SK-N-SH (cell line): Measurements from ENCODE around the gene RFNG. TPM values are rescaled to one million over a fixed set of nuclear protein-coding genes. Genes with fewer than 3 reads are reported as not detected.

Source experiments
- CTCF ChIA-PET: fragments of 300-600, 350-600 bp; formaldehyde crosslinking; extraction: SDS; loops from one replicate; lab custom pipeline; 2021; lab: Yijun Ruan, JAX
- POLR2A ChIA-PET: fragments of 350-600 bp; sonication (Branson Sonifier 250); formaldehyde crosslinking; extraction: SDS; loops from one replicate; lab custom pipeline; 2020; ENCODE audit warnings: antibody characterized with exemption, inconsistent platforms; lab: Yijun Ruan, JAX
- DNase-seq: peaks from one replicate; pipeline ENCODE4 v3.0.0; 2012
- H2AFZ ChIP-seq: fragments of 200-600 bp; sonication (generic); 2 replicates; pipeline ENCODE4 v1.8.1; 2016; ENCODE audit warnings: antibody characterized with exemption, mild to moderate bottlenecking, low read depth
- H3F3A ChIP-seq: fragments of 200-600 bp; sonication (generic); replicated peaks from 2 replicates; pipeline ENCODE3; 2016; ENCODE audit warnings: antibody characterized with exemption, mild to moderate bottlenecking; ENCODE audit not compliant: insufficient read depth
- H3K27ac ChIP-seq, 2 experiments: fragments of 200-500 bp in 1 of 2; fragments of 200-600 bp in 1 of 2; sonication (Bioruptor generic) in 1 of 2; sonication (generic), shearing (Covaris generic) in 1 of 2; 2 replicates each; pipeline versions ENCODE4 v1.5.1 to v1.6.1; 2014 to 2016; ENCODE audit warnings: low read depth in 2 of 2, inconsistent platforms in 1 of 2, low read length in 1 of 2, mild to moderate bottlenecking in 1 of 2, mixed read lengths in 1 of 2
- H3K27me3 ChIP-seq: fragments of 200-600 bp; sonication (generic), shearing (Covaris generic); 2 replicates; pipeline ENCODE4 v1.6.1; 2016; ENCODE audit warnings: mixed run types; ENCODE audit not compliant: insufficient read depth
- H3K36me3 ChIP-seq, 2 experiments: fragments of 200-500 bp in 1 of 2; fragments of 200-600 bp in 1 of 2; sonication (Bioruptor generic) in 1 of 2; sonication (generic) in 1 of 2; replicated peaks in 1 of 2; 2 replicates each; pipeline versions ENCODE3 to v1.5.1; 2014 to 2016; ENCODE audit warnings: low read length in 1 of 2, mild to moderate bottlenecking in 1 of 2; ENCODE audit not compliant: insufficient read depth in 2 of 2, control insufficient read depth in 1 of 2
- H3K4me1 ChIP-seq, 2 experiments: fragments of 200-500 bp in 1 of 2; fragments of 200-600 bp in 1 of 2; sonication (Bioruptor generic) in 1 of 2; sonication (generic), shearing (Covaris generic) in 1 of 2; 2 replicates each; pipeline versions ENCODE4 v1.5.1 to v1.6.1; 2014 to 2016; ENCODE audit warnings: low read depth in 1 of 2, low read length in 1 of 2, mixed run types in 1 of 2; ENCODE audit not compliant: insufficient read depth in 2 of 2, control insufficient read depth in 1 of 2
- H3K4me2 ChIP-seq: fragments of 200-600 bp; sonication (generic), shearing (Covaris generic); 2 replicates; pipeline ENCODE4 v1.6.1; 2017; ENCODE audit warnings: mixed run types
- H3K4me3 ChIP-seq, 2 experiments: fragments of 200-500 bp in 1 of 2; fragments of 200-600 bp in 1 of 2; sonication (Bioruptor generic) in 1 of 2; sonication (generic), shearing (Covaris generic) in 1 of 2; 2 replicates each; pipeline versions ENCODE4 v1.5.1 to v1.8.1; 2014 to 2016; ENCODE audit warnings: low read depth in 2 of 2, inconsistent platforms in 1 of 2, low read length in 1 of 2, mild to moderate bottlenecking in 1 of 2, mixed read lengths in 1 of 2, moderate library complexity in 1 of 2
- H3K79me2 ChIP-seq: fragments of 200-600 bp; sonication (generic); 2 replicates; pipeline ENCODE4 v1.8.1; 2017; ENCODE audit warnings: mild to moderate bottlenecking; ENCODE audit not compliant: insufficient read depth
- H3K9ac ChIP-seq: fragments of 200-600 bp; sonication (generic); 2 replicates; pipeline ENCODE4 v1.6.1; 2017; ENCODE audit warnings: mixed run types
- H3K9me2 ChIP-seq: fragments of 200-600 bp; sonication (generic); 2 replicates; pipeline ENCODE4 v1.6.1; 2017; ENCODE audit warnings: mixed run types
- H3K9me3 ChIP-seq: fragments of 200-600 bp; sonication (generic); 2 replicates; pipeline ENCODE4 v1.6.1; 2017; ENCODE audit warnings: mixed run types, mild to moderate bottlenecking, moderate library complexity
- H4K20me1 ChIP-seq: fragments of 200-600 bp; sonication (generic); 2 replicates; pipeline ENCODE4 v1.6.1; 2017; ENCODE audit warnings: mild to moderate bottlenecking, mixed run types; ENCODE audit not compliant: insufficient read depth
- ELF1 ChIP-seq: IDR thresholded peaks from 2 replicates; pipeline ENCODE4 v1.4.0; 2012
- EP300 ChIP-seq, 2 experiments: IDR thresholded peaks; 2 replicates each; pipeline versions ENCODE4 v1.4.0 to v1.6.1; 2012; ENCODE audit warnings: borderline replicate concordance in 1 of 2, low read depth in 1 of 2, low read length in 1 of 2
- FOSL2 ChIP-seq: IDR thresholded peaks from 2 replicates; pipeline ENCODE4 v1.4.0; 2012; ENCODE audit warnings: low read depth, mild to moderate bottlenecking, moderate library complexity, borderline replicate concordance
- FOXM1 ChIP-seq: IDR thresholded peaks from 2 replicates; pipeline ENCODE4 v1.4.0; 2012; ENCODE audit warnings: low read depth, mild to moderate bottlenecking
- GATA2 ChIP-seq: sonication (generic); formaldehyde crosslinking; IDR thresholded peaks from 2 replicates; pipeline ENCODE4 v1.5.0; 2020; ENCODE audit warnings: mild to moderate bottlenecking, missing genetic modification reagents
- JUND ChIP-seq: IDR thresholded peaks from 2 replicates; pipeline ENCODE4 v1.4.0; 2012
- MEF2A ChIP-seq: IDR thresholded peaks from 2 replicates; pipeline ENCODE4 v1.4.0; 2012; ENCODE audit warnings: low read depth, borderline replicate concordance
- MXI1 ChIP-seq: IDR thresholded peaks from 2 replicates; pipeline ENCODE4 v1.6.1; 2012; ENCODE audit warnings: mild to moderate bottlenecking, low read depth, low read length, improper control_type of control experiment
- POLR2AphosphoS5 ChIP-seq: IDR thresholded peaks from 2 replicates; pipeline ENCODE4 v1.6.1; 2012; ENCODE audit warnings: low read depth, low read length
- RAD21 ChIP-seq: IDR thresholded peaks from 2 replicates; pipeline ENCODE4 v1.6.1; 2012; ENCODE audit warnings: mild to moderate bottlenecking, low read length
- RXRA ChIP-seq: IDR thresholded peaks from 2 replicates; pipeline ENCODE4 v1.4.0; 2012; ENCODE audit warnings: low read depth, mild to moderate bottlenecking, borderline replicate concordance
- SIN3A ChIP-seq: IDR thresholded peaks from 2 replicates; pipeline ENCODE4 v1.6.1; 2012; ENCODE audit warnings: low read depth, mild to moderate bottlenecking, low read length, moderate library complexity, borderline replicate concordance
- SMC3 ChIP-seq: IDR thresholded peaks from 2 replicates; pipeline ENCODE4 v1.6.1; 2012; ENCODE audit warnings: low read depth, low read length, improper control_type of control experiment
- TAF1 ChIP-seq: IDR thresholded peaks from 2 replicates; pipeline ENCODE4 v1.6.1; 2012; ENCODE audit warnings: low read depth, mild to moderate bottlenecking, low read length, moderate library complexity, borderline replicate concordance
- TCF12 ChIP-seq: IDR thresholded peaks from 2 replicates; pipeline ENCODE4 v1.4.0; 2012
- TEAD4 ChIP-seq: IDR thresholded peaks from 2 replicates; pipeline ENCODE4 v1.4.0; 2012; ENCODE audit warnings: mild to moderate bottlenecking, borderline replicate concordance; ENCODE audit not compliant: insufficient read depth
- YY1 ChIP-seq: IDR thresholded peaks from 2 replicates; pipeline ENCODE4 v1.4.0; 2012; ENCODE audit warnings: low read depth, mild to moderate bottlenecking
- WGBS: methylation state at CpG from one replicate; pipeline ENCODE4 v1.1.6; 2017; ENCODE audit warnings: low lambda C conversion rate; 5-methylcytosine and 5-hydroxymethylcytosine counted together
- polyA plus RNA-seq, 3 experiments: library from polyadenylated mRNA; depleted of rRNA; stranded (reverse); fragments of >200 nt; gene quantifications; 2 replicates each; pipeline ENCODE4 v1.2.3, GENCODE V29; 2012
- TF ChIP-seq, protein P1 (sequence below): fragments of 200-600 bp; sonication (generic); IDR thresholded peaks from 2 replicates; pipeline ENCODE4 v1.6.1; 2017; ENCODE audit warnings: antibody characterized with exemption, mild to moderate bottlenecking, moderate library complexity

Gene RFNG
- polyA plus RNA-seq, 1 of the 3 experiments (the other 2 are of a cell fraction) = 68.6 TPM

DNA sequence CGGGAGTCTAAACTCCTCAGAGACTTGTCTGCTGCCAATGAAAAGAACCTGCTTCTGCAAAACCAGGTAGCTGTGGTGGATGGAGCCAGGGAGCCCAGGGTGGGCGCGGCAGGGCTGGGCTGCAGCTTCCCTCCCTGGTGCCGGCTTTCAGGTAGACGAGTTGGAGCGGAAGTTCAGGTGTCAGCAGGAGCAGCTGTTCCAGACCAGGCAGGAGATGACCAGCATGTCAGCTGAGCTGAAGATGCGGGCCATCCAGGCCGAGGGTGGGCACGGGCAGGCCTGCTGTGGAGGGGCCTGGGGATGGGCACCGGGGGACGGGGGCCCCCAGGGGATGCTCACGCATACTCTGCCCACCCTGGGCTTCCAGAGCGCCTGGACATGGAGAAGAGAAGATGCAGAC, 23.4 kb downstream of the RFNG start:
- H3K36me3 ChIP-seq = peaks cover 5 to 9% of the 10 kb centered on the region in 2 experiments
- no peaks in the 10 kb centered on the region for H3K9me3 ChIP-seq
- H4K20me1 ChIP-seq = peaks cover 4% of the 10 kb centered on the region; the same call in 1 of the 2 replicates
- POLR2A ChIA-PET = interaction anchor here (1.4 kb wide), 1 partner anchor 9 kb away, joined by 3 read pairs; the partner anchor contains the start of gene DCXR
- H3K79me2 ChIP-seq = peaks cover 7% of the 10 kb centered on the region; the same call in 1 of the 2 replicates
- peaks cover 7 to 33% of the 10 kb centered on the region in 2 experiments; a peak in 2 of 4 replicates for H3K4me1 ChIP-seq
- CTCF ChIA-PET = interaction anchor here (1.3 to 35.7 kb wide), 8 partner anchors 8 to 127 kb away, joined by 3 to 1216 read pairs (median 16); partner anchors contain the start of genes CENPX, DCXR, FASN and LRRC45
- H3K4me2 ChIP-seq = no peak overlapping the region
- H3F3A ChIP-seq = peaks cover 20% of the 10 kb centered on the region
- H3K27me3 ChIP-seq = no peaks in the 10 kb centered on the region
- WGBS = 93% methylated on average over 12 of the region's 13 CpGs
- no peak overlapping the region for H2AFZ ChIP-seq
- H3K9ac ChIP-seq = no peak overlapping the region
- no peak for TF ChIP-seq SMC3
- TF ChIP-seq TAF1 = no peak
- TF ChIP-seq GATA2 = no peak
- no peak for TF ChIP-seq RXRA
- TF ChIP-seq YY1 = no peak
- no peak for TF ChIP-seq EP300 (IDR thresholded peaks at IDR 0.05; ENCODE audit: borderline replicate concordance in 1 of 2, low read depth in 1 of 2, low read length in 1 of 2)
- no peak for TF ChIP-seq SIN3A
- no peak for TF ChIP-seq TCF12
- no peak for TF ChIP-seq POLR2AphosphoS5
- no peak for TF ChIP-seq TEAD4
- no peak for TF ChIP-seq MEF2A
- TF ChIP-seq RAD21 = no peak
- TF ChIP-seq, protein P1, sequence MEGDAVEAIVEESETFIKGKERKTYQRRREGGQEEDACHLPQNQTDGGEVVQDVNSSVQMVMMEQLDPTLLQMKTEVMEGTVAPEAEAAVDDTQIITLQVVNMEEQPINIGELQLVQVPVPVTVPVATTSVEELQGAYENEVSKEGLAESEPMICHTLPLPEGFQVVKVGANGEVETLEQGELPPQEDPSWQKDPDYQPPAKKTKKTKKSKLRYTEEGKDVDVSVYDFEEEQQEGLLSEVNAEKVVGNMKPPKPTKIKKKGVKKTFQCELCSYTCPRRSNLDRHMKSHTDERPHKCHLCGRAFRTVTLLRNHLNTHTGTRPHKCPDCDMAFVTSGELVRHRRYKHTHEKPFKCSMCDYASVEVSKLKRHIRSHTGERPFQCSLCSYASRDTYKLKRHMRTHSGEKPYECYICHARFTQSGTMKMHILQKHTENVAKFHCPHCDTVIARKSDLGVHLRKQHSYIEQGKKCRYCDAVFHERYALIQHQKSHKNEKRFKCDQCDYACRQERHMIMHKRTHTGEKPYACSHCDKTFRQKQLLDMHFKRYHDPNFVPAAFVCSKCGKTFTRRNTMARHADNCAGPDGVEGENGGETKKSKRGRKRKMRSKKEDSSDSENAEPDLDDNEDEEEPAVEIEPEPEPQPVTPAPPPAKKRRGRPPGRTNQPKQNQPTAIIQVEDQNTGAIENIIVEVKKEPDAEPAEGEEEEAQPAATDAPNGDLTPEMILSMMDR = no peak
- H3K9me2 ChIP-seq = no peaks in the 10 kb centered on the region
- no peak overlapping the region for H3K4me3 ChIP-seq
- H3K27ac ChIP-seq = no peak overlapping the region
- no peak for DNase-seq

DNA sequence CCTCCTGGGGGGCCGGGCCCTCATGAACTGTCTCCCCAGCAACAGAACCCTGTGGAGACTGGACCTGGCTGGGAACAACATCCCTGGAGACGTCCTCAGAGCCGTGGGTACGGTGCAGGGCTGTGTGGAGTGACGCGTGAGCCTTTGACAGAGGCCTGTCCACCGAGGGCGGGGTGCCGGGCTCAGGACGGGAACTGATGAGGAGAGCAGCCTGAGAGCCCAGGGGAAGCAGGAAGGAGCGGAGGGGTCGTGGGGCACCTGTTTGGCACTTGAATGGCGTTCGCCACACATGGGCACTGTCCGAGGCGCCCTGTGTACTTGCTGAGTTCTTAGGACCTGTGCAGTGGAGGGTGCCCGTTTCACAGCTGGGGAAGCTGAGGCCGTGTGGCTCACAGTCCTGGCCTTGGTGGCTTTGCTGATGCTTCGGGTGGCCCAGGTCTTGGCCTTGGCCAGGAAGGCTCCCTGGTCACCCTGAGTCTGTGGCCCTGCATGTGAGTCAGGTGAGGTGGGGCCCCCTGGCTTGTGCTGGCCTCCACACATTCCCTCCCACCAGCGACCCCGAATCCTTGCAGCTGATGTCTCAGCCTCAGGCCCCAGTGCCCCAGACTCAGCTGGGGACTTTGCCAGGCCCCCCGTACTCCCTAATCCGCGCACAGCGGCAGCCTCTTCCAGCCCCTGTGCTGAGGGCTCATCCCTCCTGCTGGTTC, 26.1 kb downstream of the RFNG start:
- Histone ChIP-seq H3F3A (peaks cover 30% of the 10 kb centered on the region), H3K9me2 (no peaks in the 10 kb centered on the region), H3K27me3 (no peaks in the 10 kb centered on the region), H3K27ac (no peak overlapping the region), H3K9me3 (no peaks in the 10 kb centered on the region), H3K4me1 (peaks cover 18 to 39% of the 10 kb centered on the region in 2 experiments; a peak in 3 of 4 replicates), H3K36me3 (peaks cover 0 to 9% of the 10 kb centered on the region in 2 experiments), H3K9ac (no peak overlapping the region), H4K20me1 (peaks cover 16% of the 10 kb centered on the region), H3K4me2 (no peak overlapping the region), H2AFZ (no peak overlapping the region), H3K79me2 (peaks cover 27% of the 10 kb centered on the region), H3K4me3 (no peak overlapping the region)
- TF ChIP-seq TCF12 (no peak), POLR2AphosphoS5 (no peak), TEAD4 (no peak), JUND (no peak), ELF1 (no peak), FOSL2 (no peak), MXI1 (no peak), FOXM1 (no peak), SIN3A (no peak)
- 96% methylated on average over 24 of the region's 25 CpGs for WGBS
- CTCF ChIA-PET = interaction anchor here (1.3 to 35.7 kb wide), 5 partner anchors 11 to 156 kb away, joined by 5 to 1216 read pairs (median 43); partner anchors contain the start of genes DCXR and NOTUM
- DNase-seq = no peak
- POLR2A ChIA-PET = interaction anchor here (0.7 kb wide), 1 partner anchor 58 kb away, joined by 3 read pairs; no protein-coding TSS in a partner anchor
